Glutamatergic neuron (in vitro differentiated cells): ENCODE data around the gene PAH. TPM values are rescaled to one million over a fixed set of nuclear protein-coding genes. Genes with fewer than 3 reads are reported as not detected.

ENCODE experiments used
- DNase-seq: peaks from one replicate; pipeline ENCODE4 v3.0.0; 2022
- H3K27ac Mint-ChIP-seq: one replicate; pipeline ENCODE4 v1.8.0; 2020; ENCODE audit warnings: mild to moderate bottlenecking, mixed read lengths, inconsistent platforms; ENCODE audit not compliant: unreplicated experiment
- H3K27me3 Mint-ChIP-seq: one replicate; pipeline ENCODE4 v1.8.0; 2020; ENCODE audit warnings: mild to moderate bottlenecking, moderate library complexity, mixed read lengths, inconsistent platforms; ENCODE audit not compliant: unreplicated experiment
- H3K36me3 Mint-ChIP-seq: one replicate; pipeline ENCODE4 v1.8.0; 2020; ENCODE audit warnings: mild to moderate bottlenecking, mixed read lengths, inconsistent platforms; ENCODE audit not compliant: unreplicated experiment
- H3K4me1 Mint-ChIP-seq: one replicate; pipeline ENCODE4 v1.8.0; 2020; ENCODE audit warnings: mild to moderate bottlenecking, low read depth, mixed read lengths, inconsistent platforms; ENCODE audit not compliant: unreplicated experiment
- H3K4me3 Mint-ChIP-seq: one replicate; pipeline ENCODE4 v1.8.0; 2020; ENCODE audit warnings: mild to moderate bottlenecking, mixed read lengths, inconsistent platforms; ENCODE audit not compliant: unreplicated experiment
- H3K9me3 Mint-ChIP-seq: one replicate; pipeline ENCODE4 v1.8.0; 2020; ENCODE audit warnings: mild to moderate bottlenecking, moderate library complexity, mixed read lengths, inconsistent platforms; ENCODE audit not compliant: unreplicated experiment
- total RNA-seq: library from RNA; stranded (reverse); fragmentation: NEBNext Ultra II Directional; extraction: Animal tissue kit (Norgen Biotek cat#: 25700); gene quantifications from one replicate; pipeline ENCODE4 v1.2.1, GENCODE V29; 2021; ENCODE audit not compliant: unreplicated experiment
- TF ChIP-seq, protein P1 (sequence below): fragments of 200-600 bp; sonication (generic); IDR thresholded peaks from one replicate; pipeline ENCODE4 v1.5.0; 2021; ENCODE audit not compliant: partially characterized antibody, unreplicated experiment

The PAH gene
- total RNA-seq, 1 donor from 2014 or later, result not detected

DNA sequence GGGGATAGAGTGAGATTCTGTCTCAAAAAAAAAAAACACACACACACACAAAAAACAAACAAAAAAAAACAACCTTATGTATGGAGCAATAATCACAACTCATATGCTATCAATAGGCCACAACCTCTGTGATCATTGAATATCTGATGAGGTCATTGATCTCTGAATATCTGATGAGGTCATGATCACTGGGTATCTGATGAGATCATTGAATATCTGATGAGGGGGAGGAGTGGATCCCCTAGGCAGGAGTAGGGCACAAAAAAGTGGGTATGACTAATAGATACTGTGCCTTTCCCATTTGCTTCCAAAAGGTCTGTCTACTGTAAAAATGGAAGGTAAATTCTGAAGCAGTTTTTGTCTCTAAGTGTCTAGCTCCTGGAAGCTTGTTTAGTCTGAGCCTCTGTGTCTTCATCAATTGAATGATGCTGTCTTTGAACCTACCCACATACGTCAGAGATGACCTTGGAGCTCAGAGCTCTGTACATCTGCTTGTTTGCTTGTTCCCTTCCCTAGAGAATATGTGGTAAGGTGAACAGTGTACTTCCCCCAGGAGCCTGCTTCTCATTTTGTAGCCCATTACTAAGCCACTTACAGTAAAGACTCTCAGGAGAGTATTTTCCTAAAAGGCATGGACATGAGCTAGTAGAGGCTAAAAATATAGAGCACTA, 13.6 kb downstream of the PAH start:
- Mint-ChIP-seq H3K27me3 (no peaks in the 10 kb centered on the region), H3K4me1 (no peaks in the 10 kb centered on the region), H3K27ac (no peak overlapping the region), H3K36me3 (no peaks in the 10 kb centered on the region), H3K9me3 (no peaks in the 10 kb centered on the region), H3K4me3 (no peak overlapping the region)
- no peak for DNase-seq
- TF ChIP-seq, protein P1, sequence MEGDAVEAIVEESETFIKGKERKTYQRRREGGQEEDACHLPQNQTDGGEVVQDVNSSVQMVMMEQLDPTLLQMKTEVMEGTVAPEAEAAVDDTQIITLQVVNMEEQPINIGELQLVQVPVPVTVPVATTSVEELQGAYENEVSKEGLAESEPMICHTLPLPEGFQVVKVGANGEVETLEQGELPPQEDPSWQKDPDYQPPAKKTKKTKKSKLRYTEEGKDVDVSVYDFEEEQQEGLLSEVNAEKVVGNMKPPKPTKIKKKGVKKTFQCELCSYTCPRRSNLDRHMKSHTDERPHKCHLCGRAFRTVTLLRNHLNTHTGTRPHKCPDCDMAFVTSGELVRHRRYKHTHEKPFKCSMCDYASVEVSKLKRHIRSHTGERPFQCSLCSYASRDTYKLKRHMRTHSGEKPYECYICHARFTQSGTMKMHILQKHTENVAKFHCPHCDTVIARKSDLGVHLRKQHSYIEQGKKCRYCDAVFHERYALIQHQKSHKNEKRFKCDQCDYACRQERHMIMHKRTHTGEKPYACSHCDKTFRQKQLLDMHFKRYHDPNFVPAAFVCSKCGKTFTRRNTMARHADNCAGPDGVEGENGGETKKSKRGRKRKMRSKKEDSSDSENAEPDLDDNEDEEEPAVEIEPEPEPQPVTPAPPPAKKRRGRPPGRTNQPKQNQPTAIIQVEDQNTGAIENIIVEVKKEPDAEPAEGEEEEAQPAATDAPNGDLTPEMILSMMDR, result no peak

DNA sequence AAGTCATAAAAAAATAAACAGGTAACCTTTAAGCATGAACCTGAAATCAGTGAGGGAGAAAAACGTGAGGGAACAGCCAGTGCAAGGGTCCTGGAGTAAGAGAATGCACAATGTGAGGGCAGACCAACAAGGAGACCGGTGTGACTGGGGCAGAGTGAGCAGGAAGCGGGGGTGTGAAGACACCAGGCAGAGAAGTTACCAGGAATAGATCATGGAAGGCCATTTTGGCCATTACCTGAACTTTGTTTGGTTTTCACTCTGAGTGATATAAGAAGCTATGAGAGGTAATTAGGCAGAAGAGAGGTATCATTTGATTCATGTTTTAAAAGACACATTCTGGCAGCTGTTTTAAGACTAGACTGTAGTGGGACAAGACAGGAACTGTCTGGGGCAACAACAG, 15.0 kb downstream of the PAH start:
- TF ChIP-seq, protein P1, result no peak
- Mint-ChIP-seq H3K27me3 (no peaks in the 10 kb centered on the region), H3K4me1 (no peaks in the 10 kb centered on the region), H3K9me3 (no peaks in the 10 kb centered on the region), H3K4me3 (no peak overlapping the region), H3K27ac (no peak overlapping the region), H3K36me3 (no peaks in the 10 kb centered on the region)
- no peak for DNase-seq

DNA sequence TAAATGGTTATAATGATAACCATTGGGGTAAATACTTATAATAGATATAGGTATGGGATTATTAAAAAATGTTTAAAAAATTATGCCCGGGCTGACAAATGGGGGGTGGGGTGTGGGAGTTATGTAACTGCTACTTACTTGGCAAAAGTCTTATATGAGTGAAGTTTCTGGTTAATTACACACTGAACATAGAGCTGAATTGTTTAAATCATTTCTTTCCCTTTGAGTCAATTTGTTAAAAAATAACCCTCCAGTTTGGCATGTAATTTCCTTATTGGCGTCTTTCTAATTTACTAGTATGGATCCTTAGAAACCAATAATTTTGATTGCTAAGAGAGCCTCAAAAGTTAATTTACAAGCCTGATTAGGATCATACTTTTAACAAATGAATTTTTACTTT, 16.7 kb downstream of the PAH start:
- no peak for DNase-seq
- Mint-ChIP-seq H3K4me3 (no peak overlapping the region), H3K4me1 (no peaks in the 10 kb centered on the region), H3K27ac (no peak overlapping the region), H3K9me3 (no peaks in the 10 kb centered on the region), H3K36me3 (no peaks in the 10 kb centered on the region), H3K27me3 (no peaks in the 10 kb centered on the region)
- TF ChIP-seq, protein P1, result no peak

DNA sequence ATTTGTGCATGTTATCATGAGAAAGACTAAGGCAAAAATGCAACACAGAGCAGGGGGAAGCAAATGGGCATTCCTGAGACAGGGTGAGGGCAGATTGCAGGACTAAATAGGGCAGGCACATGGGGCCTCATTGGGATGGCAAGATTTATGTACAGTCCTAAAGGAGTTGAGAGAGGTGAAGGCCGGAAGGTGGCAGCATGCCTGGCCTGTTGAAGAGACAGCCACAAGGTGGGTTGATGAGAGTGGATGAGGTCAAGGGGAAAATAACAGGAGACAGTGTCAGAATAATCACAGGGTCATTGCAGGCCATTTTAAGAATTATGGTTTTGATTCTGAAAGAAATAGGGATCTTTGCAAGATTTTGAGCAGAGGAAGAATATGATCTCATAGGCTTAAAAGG, 21.0 kb downstream of the PAH start:
- Mint-ChIP-seq H3K27ac (no peak overlapping the region), H3K9me3 (peaks cover 3% of the 10 kb centered on the region), H3K36me3 (no peaks in the 10 kb centered on the region), H3K4me1 (peaks cover 3% of the 10 kb centered on the region), H3K4me3 (no peak overlapping the region), H3K27me3 (no peaks in the 10 kb centered on the region)
- TF ChIP-seq, protein P1, result no peak
- no peak for DNase-seq

GRCh38 chr12:102891756-102892155, 25.3 kb downstream of the PAH start:
- Mint-ChIP-seq H3K27me3 (no peaks in the 10 kb centered on the region), H3K36me3 (no peaks in the 10 kb centered on the region), H3K4me3 (no peak overlapping the region), H3K9me3 (peaks cover 3% of the 10 kb centered on the region), H3K4me1 (peaks cover 5% of the 10 kb centered on the region), H3K27ac (peak overlapping the region; percentile 63)
- TF ChIP-seq, protein P1, result no peak
- peak; percentile 76 for DNase-seq
